B cell (primary cell): ENCODE data around the gene RNLS. TPM values are rescaled to one million over a fixed set of nuclear protein-coding genes. Genes with fewer than 3 reads are reported as not detected.

Experiments used
- ATAC-seq: fragments of 200-7000 bp; cut with Tn5 transposase; one replicate; pipeline ENCODE4 v1.10.0; 2021; ENCODE audit warnings: low read depth, mild to moderate bottlenecking, moderate number of reproducible peaks, moderate library complexity
- CTCF ChIA-PET: fragments of 350-600 bp; sonication (Branson Sonifier 250); formaldehyde crosslinking; loops from one replicate; lab custom pipeline; 2021; ENCODE audit warnings: antibody characterized with exemption, inconsistent platforms; lab: Charles Lee
- POLR2A ChIA-PET: fragments of 350-600 bp; sonication (Branson Sonifier 250); formaldehyde crosslinking; loops from one replicate; lab custom pipeline; 2021; ENCODE audit warnings: antibody characterized with exemption; lab: Charles Lee
- DNase-seq: peaks from one replicate; pipeline ENCODE4 v3.0.0; 2013
- H2AFZ ChIP-seq: 2 replicates; pipeline ENCODE4 v1.6.1; 2012; ENCODE audit warnings: mild to moderate bottlenecking, low read depth, low read length; ENCODE audit not compliant: insufficient read depth, poor library complexity, severe bottlenecking
- H3K27ac ChIP-seq, 2 donors: 1 replicate in 1 of 2; 2 replicates in 1 of 2; pipeline ENCODE4 v1.5.1; 2012 to 2013; ENCODE audit warnings: low read length in 2 of 2, mild to moderate bottlenecking in 2 of 2, moderate library complexity in 1 of 2
- H3K27me3 ChIP-seq, 4 experiments: fragments of 200-600 bp in 1 of 4; sonication (generic) in 1 of 4; replicated peaks in 1 of 4; 1 replicate in 2 of 4; 2 replicates in 2 of 4; pipeline versions ENCODE4 v1.6.1 to v1.7.0; 2013 to 2016; ENCODE audit warnings: low read length in 3 of 4, mild to moderate bottlenecking in 2 of 4, mixed read lengths in 1 of 4, moderate library complexity in 1 of 4; ENCODE audit not compliant: insufficient read depth in 4 of 4, control insufficient read depth in 3 of 4; ENCODE audit errors: control extremely low read depth in 1 of 4
- H3K36me3 ChIP-seq, 2 experiments: replicated peaks in 1 of 2; 1 replicate in 1 of 2; 2 replicates in 1 of 2; pipeline versions ENCODE4 v1.6.1 to v1.7.1; 2013; ENCODE audit warnings: low read length in 1 of 2; ENCODE audit not compliant: insufficient read depth in 2 of 2, control insufficient read depth in 1 of 2; ENCODE audit errors: control extremely low read depth in 1 of 2, extremely low read depth in 1 of 2
- H3K4me1 ChIP-seq, 2 donors: fragments of 200-600 bp in 1 of 2; sonication (generic) in 1 of 2; 1 replicate in 1 of 2; 2 replicates in 1 of 2; pipeline versions ENCODE4 v1.5.1 to v1.6.1; 2013 to 2017; ENCODE audit warnings: low read length in 2 of 2; ENCODE audit not compliant: control insufficient read depth in 2 of 2, insufficient read depth in 2 of 2
- H3K4me2 ChIP-seq: replicated peaks from 2 replicates; pipeline ENCODE3; 2012; ENCODE audit warnings: mild to moderate bottlenecking, low read depth, low read length; ENCODE audit not compliant: poor library complexity, severe bottlenecking
- H3K4me3 ChIP-seq, 5 experiments: fragments of 200-600 bp in 1 of 5; sonication (generic) in 1 of 5; 1 replicate in 3 of 5; 2 replicates in 2 of 5; pipeline versions ENCODE4 v1.5.1 to v1.7.0; 2011 to 2016; ENCODE audit warnings: low read length in 4 of 5, mild to moderate bottlenecking in 4 of 5, low read depth in 2 of 5, control low read depth in 1 of 5, moderate library complexity in 1 of 5; ENCODE audit not compliant: insufficient read depth in 1 of 5; ENCODE audit errors: control extremely low read depth in 1 of 5, extremely low read depth in 1 of 5
- H3K79me2 ChIP-seq: fragments of 200-600 bp; sonication (generic); one replicate; pipeline ENCODE4 v1.6.0; 2016; ENCODE audit warnings: low read length; ENCODE audit not compliant: control insufficient read depth, insufficient read depth
- H3K9ac ChIP-seq: fragments of 200-600 bp; sonication (generic); 2 replicates; pipeline ENCODE4 v1.6.1; 2017; ENCODE audit warnings: mild to moderate bottlenecking, low read length, moderate library complexity
- H3K9me3 ChIP-seq, 3 donors: one replicate each; pipeline versions ENCODE4 v1.6.1 to v1.7.1; 2013; ENCODE audit warnings: low read length in 2 of 3; ENCODE audit not compliant: control insufficient read depth in 2 of 3, insufficient read depth in 1 of 3; ENCODE audit errors: control extremely low read depth in 1 of 3
- H4K20me1 ChIP-seq: 2 replicates; pipeline ENCODE4 v1.6.0; 2012; ENCODE audit warnings: mild to moderate bottlenecking, low read length; ENCODE audit not compliant: insufficient read depth, control insufficient read depth, poor library complexity, severe bottlenecking
- H3K27ac Mint-ChIP-seq: one replicate; pipeline ENCODE4 v1.8.0; 2021; ENCODE audit warnings: mixed read lengths
- H3K27me3 Mint-ChIP-seq: one replicate; pipeline ENCODE4 v1.8.0; 2021; ENCODE audit warnings: mixed read lengths
- H3K4me1 Mint-ChIP-seq: one replicate; pipeline ENCODE4 v1.8.0; 2021; ENCODE audit warnings: mixed read lengths
- H3K4me3 Mint-ChIP-seq: one replicate; pipeline ENCODE4 v1.8.0; 2021; ENCODE audit warnings: mixed read lengths
- H3K9me3 Mint-ChIP-seq: one replicate; pipeline ENCODE4 v1.8.0; 2022; ENCODE audit warnings: mixed read lengths; ENCODE audit not compliant: insufficient read depth
- CTCF ChIP-seq: fragments of 200-600 bp; IDR thresholded peaks from one replicate; pipeline ENCODE4 v1.8.0; 2022; ENCODE audit warnings: antibody characterized with exemption, mild to moderate bottlenecking
- EZH2 ChIP-seq: IDR thresholded peaks from 2 replicates; pipeline ENCODE4 v1.6.1; 2012; ENCODE audit warnings: borderline replicate concordance, low read depth, mild to moderate bottlenecking, moderate library complexity, low read length; ENCODE audit not compliant: insufficient read depth, poor library complexity, severe bottlenecking
- WGBS: methylation state at CpG from one replicate; pipeline ENCODE4 v1.1.5; 2013; ENCODE audit warnings: missing lambda C conversion rate; ENCODE audit not compliant: insufficient coverage; 5-methylcytosine and 5-hydroxymethylcytosine counted together
- intact Hi-C: fragments of 100-400 bp; cut with micrococcal nuclease; formaldehyde crosslinking; loops from one replicate; pipeline ENCODE4 v1.10.0; 2022
- polyA plus RNA-seq: library from polyadenylated mRNA; depleted of rRNA; stranded (reverse); fragments of >200 nt; gene quantifications from 2 replicates; pipeline ENCODE4 v1.2.3, GENCODE V29; 2012
- total RNA-seq, 2 donors: library from RNA; stranded (reverse); fragments of 120-200 nt in 1 of 2; gene quantifications; 1 replicate in 1 of 2; 2 replicates in 1 of 2; pipeline versions ENCODE4 v1.2.3 to v1.2.4, GENCODE V29; 2013 to 2022

The RNLS gene
- total and polyA plus RNA-seq, 2 donors (not counting 1 experiment from before 2014, with no cell fraction given): 3.5 to 7.5 TPM

- no peaks in the 10 kb centered on the region for H3K79me2 ChIP-seq
- no peak for DNase-seq
- WGBS: 96% methylated on average over 2 of the region's 3 CpGs
- no peak overlapping the region for H3K4me3 ChIP-seq
- H3K27ac ChIP-seq: no peak overlapping the region
- H4K20me1 ChIP-seq: no peaks in the 10 kb centered on the region
- intact Hi-C loops: no loop called here
- no peak overlapping the region for H3K4me3 Mint-ChIP-seq
- ChIA-PET POLR2A (no interaction called here), CTCF (interaction anchor here (0.9 kb wide), 1 partner anchor 606 kb away, joined by 5 read pairs; no protein-coding TSS in a partner anchor)
- peaks cover 0 to 1% (median 0%) of the 10 kb centered on the region in 3 donors for H3K9me3 ChIP-seq
- H3K27me3 ChIP-seq: no peaks in the 10 kb centered on the region
- no peak overlapping the region for H2AFZ ChIP-seq
- H3K27me3 Mint-ChIP-seq: no peaks in the 10 kb centered on the region
- ATAC-seq: no peak
- TF ChIP-seq CTCF (no peak), EZH2 (no peak)
- H3K27ac Mint-ChIP-seq: no peak overlapping the region
- no peaks in the 10 kb centered on the region for H3K4me1 Mint-ChIP-seq
- H3K4me1 ChIP-seq: no peaks in the 10 kb centered on the region
- H3K9me3 Mint-ChIP-seq: no peaks in the 10 kb centered on the region
- H3K4me2 ChIP-seq: no peak overlapping the region
- H3K9ac ChIP-seq: no peak overlapping the region
- no peaks in the 10 kb centered on the region for H3K36me3 ChIP-seq
Measured at GRCh38 chr10:88457660-88458059, 125.5 kb downstream of the RNLS start.

GRCh38 chr10:88456730-88457129 lies 126.4 kb downstream of the RNLS start:
- Histone ChIP-seq H3K9ac (no peak overlapping the region), H3K4me3 (no peak overlapping the region), H3K79me2 (no peaks in the 10 kb centered on the region), H3K4me2 (no peak overlapping the region), H2AFZ (no peak overlapping the region), H4K20me1 (no peaks in the 10 kb centered on the region), H3K27ac (no peak overlapping the region), H3K27me3 (no peaks in the 10 kb centered on the region), H3K36me3 (no peaks in the 10 kb centered on the region), H3K9me3 (peaks cover 0 to 1% (median 0%) of the 10 kb centered on the region in 3 donors), H3K4me1 (no peaks in the 10 kb centered on the region)
- Mint-ChIP-seq H3K9me3 (no peaks in the 10 kb centered on the region), H3K4me1 (no peaks in the 10 kb centered on the region), H3K27ac (no peak overlapping the region), H3K4me3 (no peak overlapping the region), H3K27me3 (no peaks in the 10 kb centered on the region)
- ATAC-seq (no peak), DNase-seq (no peak)
- CTCF ChIA-PET: no interaction called here
- WGBS: no CpG with 5 or more reads among the region's 3 CpGs
- intact Hi-C loops: no loop called here
- TF ChIP-seq EZH2: no peak
- TF ChIP-seq CTCF: no peak
- POLR2A ChIA-PET: no interaction called here
